ENCODE data around the gene EDC4. TPM values are rescaled to one million over a fixed set of nuclear protein-coding genes. Genes with fewer than 3 reads are reported as not detected.
A peak's percentile ranks its signal among the peaks of the same experiment; 100 is the strongest.

Gene EDC4
- total and polyA plus RNA-seq, 2 experiments from 2014 or later: 39.6 to 98.5 TPM

- H3K4me1 Mint-ChIP-seq: peaks cover 14% of the 10 kb centered on the region
- ATAC-seq: no peak
- peaks cover 53% of the 10 kb centered on the region for H3K36me3 Mint-ChIP-seq (ENCODE audit: low read depth)
- peak overlapping the region; percentile 96; the same call in 1 of the 2 replicates for H3K4me3 ChIP-seq
- H3F3A ChIP-seq (replicated peaks; ENCODE audit: low read depth): peaks cover 26% of the 10 kb centered on the region
- H3K4me2 ChIP-seq: peak overlapping the region; percentile 96; the same call in 1 of the 2 replicates
- peaks cover 8% of the 10 kb centered on the region; the same call in 1 of the 2 replicates for H3K4me1 ChIP-seq (ENCODE audit: insufficient read depth)
- H3K9me3 Mint-ChIP-seq: no peaks in the 10 kb centered on the region; the same call in 2 of the 3 replicates
- peaks cover 19% of the 10 kb centered on the region for H3K27me3 Mint-ChIP-seq (ENCODE audit: insufficient read depth, low read depth, poor library complexity)
- H3K36me3 ChIP-seq (ENCODE audit: insufficient read depth): peaks cover 24% of the 10 kb centered on the region
- no peak for DNase-seq (ENCODE audit: low spot score)
- TF ChIP-seq CREB1 (CRISPR knock-in tag; IDR thresholded peaks at IDR 0.05; ENCODE audit: low read depth) (no peak), EZH2 (IDR thresholded peaks at IDR 0.05; ENCODE audit: low read depth, unreplicated experiment) (no peak), NANOG (IDR thresholded peaks at IDR 0.05; ENCODE audit: borderline replicate concordance) (no peak), ZNF331 (CRISPR knock-in tag; IDR thresholded peaks at IDR 0.05; ENCODE audit: low read depth) (no peak), POLR2AphosphoS5 (IDR thresholded peaks at IDR 0.05; ENCODE audit: low read depth) (no peak), ETS1 (IDR thresholded peaks at IDR 0.05) (no peak)
- H3K9me2 ChIP-seq (ENCODE audit: insufficient read depth): no peaks in the 10 kb centered on the region
- no peaks in the 10 kb centered on the region for H3K27me3 ChIP-seq (ENCODE audit: insufficient read depth)
- H3K79me2 ChIP-seq (replicated peaks; ENCODE audit: insufficient read depth): peaks cover 28% of the 10 kb centered on the region
- peaks cover 4% of the 10 kb centered on the region for H4K20me1 ChIP-seq (replicated peaks; ENCODE audit: insufficient read depth)
- H3K4me3 Mint-ChIP-seq: peak overlapping the region; percentile 89
- H3K27ac ChIP-seq (ENCODE audit: low read depth): no peak overlapping the region
- H3K27ac Mint-ChIP-seq: no peak overlapping the region
- no peak overlapping the region for H2AFZ ChIP-seq
Observed at GRCh38 chr16:67874372-67874771, 1.5 kb downstream of the EDC4 start.

GRCh38 chr16:67877064-67877463, 4.2 kb downstream of the EDC4 start:
- Mint-ChIP-seq H3K4me3 (no peak overlapping the region), H3K36me3 (ENCODE audit: low read depth) (peaks cover 54% of the 10 kb centered on the region), H3K27me3 (ENCODE audit: insufficient read depth, low read depth, poor library complexity) (peaks cover 21% of the 10 kb centered on the region), H3K4me1 (peaks cover 14% of the 10 kb centered on the region), H3K27ac (no peak overlapping the region), H3K9me3 (no peaks in the 10 kb centered on the region)
- Histone ChIP-seq H3K9me2 (ENCODE audit: insufficient read depth) (no peaks in the 10 kb centered on the region), H4K20me1 (replicated peaks; ENCODE audit: insufficient read depth) (peaks cover 4% of the 10 kb centered on the region), H3K4me3 (no peak overlapping the region), H3K36me3 (ENCODE audit: insufficient read depth) (peaks cover 25% of the 10 kb centered on the region; the same call in 1 of the 2 replicates), H3F3A (replicated peaks; ENCODE audit: low read depth) (peaks cover 7% of the 10 kb centered on the region), H3K27me3 (ENCODE audit: insufficient read depth) (no peaks in the 10 kb centered on the region), H2AFZ (no peak overlapping the region), H3K4me1 (ENCODE audit: insufficient read depth) (peaks cover 8% of the 10 kb centered on the region; the same call in 1 of the 2 replicates), H3K4me2 (no peak overlapping the region), H3K27ac (ENCODE audit: low read depth) (no peak overlapping the region), H3K79me2 (replicated peaks; ENCODE audit: insufficient read depth) (peaks cover 28% of the 10 kb centered on the region)
- DNase-seq (ENCODE audit: low spot score) (no peak), ATAC-seq (no peak)
- TF ChIP-seq POLR2AphosphoS5 (IDR thresholded peaks at IDR 0.05; ENCODE audit: low read depth) (no peak), ETS1 (IDR thresholded peaks at IDR 0.05) (no peak), EZH2 (IDR thresholded peaks at IDR 0.05; ENCODE audit: low read depth, unreplicated experiment) (no peak), NANOG (IDR thresholded peaks at IDR 0.05; ENCODE audit: borderline replicate concordance) (no peak), CTCF (conservative IDR thresholded peaks at IDR 0.05; ENCODE audit: low read depth in 2 of 2) (no peak), JUNB (IDR thresholded peaks at IDR 0.05; ENCODE audit: unreplicated experiment) (no peak), ZNF462 (CRISPR knock-in tag; IDR thresholded peaks at IDR 0.05) (no peak), STAT1 (IDR thresholded peaks at IDR 0.05; ENCODE audit: unreplicated experiment) (no peak), CREB1 (CRISPR knock-in tag; IDR thresholded peaks at IDR 0.05; ENCODE audit: low read depth) (no peak), ZNF331 (CRISPR knock-in tag; IDR thresholded peaks at IDR 0.05; ENCODE audit: low read depth) (no peak), EZH2phosphoT487 (IDR thresholded peaks at IDR 0.05; ENCODE audit: unreplicated experiment) (no peak)

Data from GM23338 (cell line).